Activated naive CD4-positive, alpha-beta T cell treated with anti-CD3 and anti-CD28 coated beads, Interleukin-2, amount 10 ng/mL, durations not matched to agents 7 days and 5 days (primary cell): ENCODE data around the gene COQ8B.

Experiments used
- CTCF ChIA-PET: fragments of 350-600 bp; sonication (Branson Sonifier 250); formaldehyde crosslinking; loops from one replicate; lab custom pipeline; 2021; ENCODE audit warnings: antibody characterized with exemption; lab: Charles Lee
- DNase-seq: peaks from one replicate; pipeline ENCODE4 v3.0.0-alpha.2; 2020
- H3K27ac Mint-ChIP-seq: one replicate; pipeline ENCODE4 v1.8.0; 2021; ENCODE audit warnings: mild to moderate bottlenecking, moderate library complexity, mixed read lengths
- H3K27me3 Mint-ChIP-seq: one replicate; pipeline ENCODE4 v1.8.0; 2021; ENCODE audit warnings: mild to moderate bottlenecking, mixed read lengths
- H3K36me3 Mint-ChIP-seq: one replicate; pipeline ENCODE4 v1.8.0; 2021; ENCODE audit warnings: mixed read lengths
- H3K4me1 Mint-ChIP-seq: one replicate; pipeline ENCODE4 v1.8.0; 2021; ENCODE audit warnings: mixed read lengths
- H3K4me3 Mint-ChIP-seq: one replicate; pipeline ENCODE4 v1.8.0; 2021; ENCODE audit warnings: mild to moderate bottlenecking, moderate library complexity, mixed read lengths
- H3K9me3 Mint-ChIP-seq: one replicate; pipeline ENCODE4 v1.8.0; 2021; ENCODE audit warnings: mixed read lengths

Gene COQ8B

DNA sequence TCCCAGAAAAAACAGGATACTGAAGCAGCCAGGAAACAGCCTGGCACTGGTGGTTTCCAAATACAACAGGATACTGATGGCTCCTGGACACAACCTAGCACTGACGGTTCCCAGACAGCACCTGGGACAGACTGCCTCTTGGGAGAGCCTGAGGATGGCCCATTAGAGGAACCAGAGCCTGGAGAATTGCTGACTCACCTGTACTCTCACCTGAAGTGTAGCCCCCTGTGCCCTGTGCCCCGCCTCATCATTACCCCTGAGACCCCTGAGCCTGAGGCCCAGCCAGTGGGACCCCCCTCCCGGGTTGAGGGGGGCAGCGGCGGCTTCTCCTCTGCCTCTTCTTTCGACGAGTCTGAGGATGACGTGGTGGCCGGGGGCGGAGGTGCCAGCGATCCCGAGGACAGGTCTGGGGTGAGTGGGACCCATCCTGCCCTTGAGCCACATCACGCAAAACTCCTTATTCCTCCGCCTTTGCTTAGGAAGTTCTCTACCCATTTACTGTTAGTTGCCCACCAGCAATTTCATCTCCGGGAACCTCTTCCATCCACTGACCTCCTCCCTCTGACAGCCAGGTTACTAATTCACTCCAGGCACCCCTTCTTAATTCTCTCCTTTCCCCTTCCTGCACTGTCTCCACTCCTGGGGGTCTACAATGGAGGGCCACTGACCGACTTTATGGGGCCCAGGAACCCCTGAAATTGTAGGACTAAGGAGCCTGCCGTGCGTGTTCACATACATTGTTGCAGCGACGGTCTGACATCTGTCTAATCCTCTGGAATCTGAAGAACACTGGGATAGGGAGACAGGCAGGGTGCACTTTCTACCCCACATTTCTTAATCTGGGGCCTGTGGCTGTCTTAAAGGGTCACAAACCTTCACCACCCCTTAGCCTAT lies 1.4 kb upstream of the COQ8B start:
- no peaks in the 10 kb centered on the region for H3K9me3 Mint-ChIP-seq

DNA sequence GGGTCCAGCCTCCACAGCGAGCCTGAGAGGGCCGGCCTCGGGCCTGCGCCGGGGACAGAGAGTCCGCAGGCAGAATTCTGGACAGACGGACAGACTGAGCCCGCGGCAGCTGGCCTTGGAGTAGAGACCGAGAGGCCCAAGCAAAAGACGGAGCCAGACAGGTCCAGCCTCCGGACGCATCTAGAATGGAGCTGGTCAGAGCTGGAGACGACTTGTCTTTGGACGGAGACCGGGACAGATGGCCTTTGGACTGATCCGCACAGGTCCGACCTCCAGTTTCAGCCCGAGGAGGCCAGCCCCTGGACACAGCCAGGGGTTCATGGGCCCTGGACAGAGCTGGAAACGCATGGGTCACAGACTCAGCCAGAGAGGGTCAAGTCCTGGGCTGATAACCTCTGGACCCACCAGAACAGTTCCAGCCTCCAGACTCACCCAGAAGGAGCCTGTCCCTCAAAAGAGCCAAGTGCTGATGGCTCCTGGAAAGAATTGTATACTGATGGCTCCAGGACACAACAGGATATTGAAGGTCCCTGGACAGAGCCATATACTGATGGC lies 716 bp upstream of the COQ8B start:
- CTCF ChIA-PET, result interaction anchor here (0.7 to 2.1 kb wide), 2 partner anchors 33 to 34 kb away, joined by 3 to 7 read pairs; partner anchors contain the start of gene ACTMAP
- Mint-ChIP-seq H3K27me3 (no peaks in the 10 kb centered on the region), H3K36me3 (peaks cover 18% of the 10 kb centered on the region), H3K4me1 (peaks cover 78% of the 10 kb centered on the region), H3K9me3 (no peaks in the 10 kb centered on the region), H3K4me3 (peak overlapping the region; percentile 89), H3K27ac (no peak overlapping the region)
- DNase-seq, result no peak

More for the DNA sequence above, 1.4 kb upstream of the COQ8B start:
- peak overlapping the region; percentile 89 for H3K4me3 Mint-ChIP-seq
- H3K27me3 Mint-ChIP-seq, result no peaks in the 10 kb centered on the region
- CTCF ChIA-PET, result interaction anchor here (2.1 kb wide), 1 partner anchor 32 kb away, joined by 7 read pairs; the partner anchor contains the start of gene ACTMAP
- peak; percentile 23 for DNase-seq
- H3K4me1 Mint-ChIP-seq, result peaks cover 77% of the 10 kb centered on the region
- H3K27ac Mint-ChIP-seq, result peak overlapping the region; percentile 84
- peaks cover 17% of the 10 kb centered on the region for H3K36me3 Mint-ChIP-seq

DNA sequence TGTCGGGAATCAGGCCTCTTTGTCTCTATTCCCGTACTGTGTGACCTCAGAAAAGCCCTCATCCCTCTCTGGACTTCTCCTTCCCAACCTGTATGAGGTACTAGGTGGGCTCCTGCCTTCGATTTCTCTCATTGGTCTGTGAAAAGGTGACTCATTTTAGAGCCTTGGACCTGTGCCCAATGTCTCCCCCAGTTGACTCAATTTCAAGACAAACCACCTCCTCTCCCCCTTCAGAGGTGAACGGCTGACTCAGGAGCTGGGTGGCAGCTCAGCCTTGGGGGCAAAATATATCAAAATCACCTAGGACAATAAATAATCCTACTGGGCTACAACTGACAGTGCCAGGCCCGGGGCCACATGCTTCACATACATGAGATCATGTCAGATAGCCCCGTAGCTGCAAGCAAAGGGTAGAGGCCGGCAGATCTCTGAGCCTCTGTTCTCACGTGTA lies 630 bp downstream of the COQ8B start:
- peaks cover 22% of the 10 kb centered on the region for H3K36me3 Mint-ChIP-seq
- peak overlapping the region; percentile 93 for H3K27ac Mint-ChIP-seq
- no peaks in the 10 kb centered on the region for H3K9me3 Mint-ChIP-seq
- CTCF ChIA-PET, result interaction anchor here (2.1 kb wide), 1 partner anchor 34 kb away, joined by 7 read pairs; the partner anchor contains the start of gene ACTMAP
- DNase-seq, result peak; percentile 42
- peaks cover 79% of the 10 kb centered on the region for H3K4me1 Mint-ChIP-seq
- no peaks in the 10 kb centered on the region for H3K27me3 Mint-ChIP-seq
- peak overlapping the region; percentile 93 for H3K4me3 Mint-ChIP-seq

DNA sequence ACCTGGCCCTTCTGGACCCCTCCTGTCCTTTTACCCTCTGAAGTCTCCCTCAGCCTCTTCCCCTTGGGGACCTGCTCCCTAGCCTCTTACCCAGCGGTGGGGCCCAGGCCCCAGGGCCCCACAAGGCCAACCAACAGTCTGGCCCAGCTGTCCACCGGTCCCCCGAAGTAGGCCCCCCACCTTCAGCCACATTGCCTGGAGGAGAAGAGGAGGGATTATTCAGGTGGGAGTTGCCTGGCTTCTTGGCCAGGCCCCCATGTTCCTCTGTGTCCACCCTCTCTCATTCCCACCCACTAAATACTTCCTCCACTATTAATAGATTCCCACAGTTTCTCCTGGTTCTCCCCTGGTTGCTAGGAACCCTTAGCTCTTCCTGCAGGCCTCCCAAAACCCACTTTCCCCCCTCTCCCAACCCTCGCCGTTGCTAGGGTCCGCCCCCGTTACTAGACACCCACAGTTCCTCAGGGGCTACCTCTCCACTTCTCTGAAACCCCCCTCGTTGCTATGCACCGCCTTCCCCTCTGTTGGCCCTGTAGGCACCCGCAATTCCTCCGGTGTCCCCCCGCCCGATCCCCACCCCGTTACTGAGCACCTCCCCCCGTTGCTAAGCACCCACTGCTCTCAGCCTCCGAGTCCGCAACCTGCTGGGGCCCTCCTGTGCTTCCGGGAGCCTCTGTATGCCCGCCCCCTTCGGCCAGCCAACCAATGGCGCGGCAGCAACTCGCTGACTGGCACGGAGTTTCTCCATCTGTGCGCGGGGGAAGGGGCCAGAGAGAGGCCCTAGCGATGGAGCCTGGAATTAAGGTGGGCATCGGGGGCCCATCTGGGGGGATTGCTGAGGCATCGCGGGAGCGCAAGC lies 2.0 kb downstream of the COQ8B start:
- peaks cover 65% of the 10 kb centered on the region for H3K4me1 Mint-ChIP-seq
- CTCF ChIA-PET, result interaction anchor here (1.0 kb wide), 1 partner anchor 51 kb away, joined by 3 read pairs; no protein-coding TSS in a partner anchor
- H3K4me3 Mint-ChIP-seq, result peak overlapping the region; percentile 93
- DNase-seq, result peak; percentile 97
- peaks cover 17% of the 10 kb centered on the region for H3K36me3 Mint-ChIP-seq
- H3K27ac Mint-ChIP-seq, result peak overlapping the region; percentile 93
- H3K9me3 Mint-ChIP-seq, result no peaks in the 10 kb centered on the region
- no peaks in the 10 kb centered on the region for H3K27me3 Mint-ChIP-seq

DNA sequence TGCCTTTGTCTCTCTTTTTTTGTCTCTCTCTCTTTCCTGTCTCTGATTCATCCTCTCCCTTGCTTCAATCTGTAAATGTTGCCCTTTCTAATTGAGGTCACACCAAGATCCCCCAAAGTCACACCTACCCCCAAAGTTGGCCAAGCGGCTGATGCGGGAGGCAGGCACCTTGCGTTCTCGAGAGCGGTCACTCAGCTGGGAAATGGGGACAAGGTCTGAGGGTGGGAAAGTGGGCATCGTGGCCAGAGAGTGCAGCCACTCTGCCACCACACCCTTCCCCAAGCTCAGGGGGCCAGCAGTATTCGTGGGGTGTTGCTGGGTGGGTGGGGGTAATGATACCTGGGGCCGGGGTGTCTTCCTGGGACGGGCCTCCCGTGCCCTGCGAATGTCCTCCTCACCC lies 2.7 kb downstream of the COQ8B start:
- peaks cover 58% of the 10 kb centered on the region for H3K4me1 Mint-ChIP-seq
- H3K36me3 Mint-ChIP-seq, result peaks cover 22% of the 10 kb centered on the region
- CTCF ChIA-PET, result interaction anchor here (1.0 kb wide), 1 partner anchor 51 kb away, joined by 3 read pairs; no protein-coding TSS in a partner anchor
- DNase-seq, result no peak
- no peaks in the 10 kb centered on the region for H3K27me3 Mint-ChIP-seq
- H3K27ac Mint-ChIP-seq, result no peak overlapping the region
- H3K9me3 Mint-ChIP-seq, result no peaks in the 10 kb centered on the region
- peak overlapping the region; percentile 93 for H3K4me3 Mint-ChIP-seq

DNA sequence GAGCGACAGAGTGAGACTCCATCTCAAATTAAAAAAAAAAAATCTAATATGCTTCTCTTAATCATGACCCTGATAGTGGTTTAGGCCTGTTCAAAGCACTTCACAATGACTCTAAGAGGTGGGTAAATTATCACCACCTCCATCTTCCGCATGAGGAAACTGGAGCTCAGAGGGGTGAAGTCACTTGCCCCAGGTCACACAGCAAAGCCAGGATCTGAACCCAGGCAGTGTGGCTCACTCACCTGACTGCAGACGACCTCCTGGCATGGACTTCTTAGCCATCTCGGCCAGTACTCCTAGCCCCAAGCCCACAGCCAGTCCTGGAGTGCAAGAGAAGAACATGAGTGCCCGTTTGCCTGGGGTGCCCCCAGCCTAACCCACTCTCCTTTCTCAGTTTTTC lies 6.9 kb downstream of the COQ8B start:
- H3K27ac Mint-ChIP-seq, result no peak overlapping the region

DNA sequence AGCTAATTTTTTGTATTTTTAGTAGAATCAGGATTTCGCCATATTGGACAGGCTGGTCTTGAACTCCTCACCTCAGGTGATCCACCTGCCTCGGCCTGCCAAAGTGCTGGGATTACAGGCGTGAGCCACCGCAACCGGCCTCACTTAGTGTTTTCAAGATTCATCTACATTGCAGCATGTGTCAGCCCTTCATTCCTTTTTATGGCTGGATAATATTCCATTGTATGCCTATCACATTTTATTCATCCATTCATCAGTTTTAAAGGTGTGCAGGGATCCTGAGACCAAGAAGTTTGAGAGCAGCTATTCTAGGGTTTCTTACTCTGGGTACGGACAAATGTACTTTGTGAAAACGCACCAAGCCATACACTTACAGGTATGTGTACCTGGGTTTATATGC lies 9.1 kb downstream of the COQ8B start:
- peaks cover 35% of the 10 kb centered on the region for H3K36me3 Mint-ChIP-seq
- H3K27ac Mint-ChIP-seq, result no peak overlapping the region
- no peaks in the 10 kb centered on the region for H3K9me3 Mint-ChIP-seq
- no peak overlapping the region for H3K4me3 Mint-ChIP-seq
- DNase-seq, result no peak
- no peaks in the 10 kb centered on the region for H3K27me3 Mint-ChIP-seq
- peaks cover 10% of the 10 kb centered on the region for H3K4me1 Mint-ChIP-seq
- CTCF ChIA-PET, result no interaction called here

More for the DNA sequence above, 6.9 kb downstream of the COQ8B start:
- no peak overlapping the region for H3K4me3 Mint-ChIP-seq
- no peaks in the 10 kb centered on the region for H3K27me3 Mint-ChIP-seq
- no peak for DNase-seq
- no peaks in the 10 kb centered on the region for H3K9me3 Mint-ChIP-seq
- peaks cover 30% of the 10 kb centered on the region for H3K36me3 Mint-ChIP-seq
- peaks cover 24% of the 10 kb centered on the region for H3K4me1 Mint-ChIP-seq
- CTCF ChIA-PET, result no interaction called here

DNA sequence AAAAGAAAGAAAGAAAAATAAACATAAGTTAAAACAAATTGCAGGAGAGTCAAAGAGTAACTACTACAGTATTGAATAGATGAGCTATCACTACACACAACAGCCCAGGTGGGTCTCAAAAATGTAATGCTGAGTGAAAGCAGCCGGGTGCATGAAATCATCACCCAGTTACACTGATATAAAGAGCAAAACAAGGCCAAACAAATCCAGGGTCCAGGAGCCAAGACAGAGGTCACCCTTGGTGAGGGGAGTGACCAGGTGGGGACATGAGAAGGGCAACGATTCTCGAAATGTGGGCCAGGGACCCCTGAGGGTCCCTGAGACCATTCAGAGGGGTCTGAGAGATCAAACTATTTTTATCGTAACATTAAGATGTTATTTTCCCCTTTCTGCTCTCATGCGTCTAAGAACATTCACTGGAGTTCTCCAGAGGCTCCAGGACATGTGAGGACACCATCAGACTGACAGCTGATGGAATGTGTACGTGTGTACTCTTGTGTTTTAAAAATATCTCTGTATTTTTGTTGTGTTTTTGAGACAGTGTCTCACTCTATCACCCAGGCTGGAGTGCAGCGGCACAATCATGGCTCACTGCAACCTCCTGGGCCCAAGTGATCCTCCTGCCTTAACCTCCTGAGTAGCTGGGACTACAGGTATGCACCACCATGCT lies 10.6 kb downstream of the COQ8B start:
- CTCF ChIA-PET, result no interaction called here
- DNase-seq, result no peak
- Mint-ChIP-seq H3K9me3 (no peaks in the 10 kb centered on the region), H3K36me3 (peaks cover 34% of the 10 kb centered on the region), H3K4me1 (peaks cover under 1% of the 10 kb centered on the region), H3K27me3 (no peaks in the 10 kb centered on the region), H3K4me3 (no peak overlapping the region), H3K27ac (no peak overlapping the region)

DNA sequence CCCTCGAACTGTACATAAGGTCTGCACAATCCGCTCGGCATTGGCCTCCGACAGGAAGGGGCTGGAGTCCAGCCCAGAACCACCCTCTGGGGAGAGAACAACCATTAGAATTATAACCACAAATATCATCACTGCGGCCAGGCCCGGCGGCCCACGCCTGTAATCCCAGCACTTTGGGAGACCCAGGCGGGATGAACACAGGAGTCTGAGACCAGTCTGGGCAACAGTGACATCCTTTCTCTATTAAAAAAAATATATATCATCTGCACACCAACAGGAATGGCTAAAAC lies 11.4 kb downstream of the COQ8B start:
- DNase-seq, result no peak
- H3K4me3 Mint-ChIP-seq, result no peak overlapping the region
- no peaks in the 10 kb centered on the region for H3K4me1 Mint-ChIP-seq
- H3K27ac Mint-ChIP-seq, result no peak overlapping the region
- no peaks in the 10 kb centered on the region for H3K9me3 Mint-ChIP-seq
- CTCF ChIA-PET, result no interaction called here
- no peaks in the 10 kb centered on the region for H3K27me3 Mint-ChIP-seq
- peaks cover 32% of the 10 kb centered on the region for H3K36me3 Mint-ChIP-seq

DNA sequence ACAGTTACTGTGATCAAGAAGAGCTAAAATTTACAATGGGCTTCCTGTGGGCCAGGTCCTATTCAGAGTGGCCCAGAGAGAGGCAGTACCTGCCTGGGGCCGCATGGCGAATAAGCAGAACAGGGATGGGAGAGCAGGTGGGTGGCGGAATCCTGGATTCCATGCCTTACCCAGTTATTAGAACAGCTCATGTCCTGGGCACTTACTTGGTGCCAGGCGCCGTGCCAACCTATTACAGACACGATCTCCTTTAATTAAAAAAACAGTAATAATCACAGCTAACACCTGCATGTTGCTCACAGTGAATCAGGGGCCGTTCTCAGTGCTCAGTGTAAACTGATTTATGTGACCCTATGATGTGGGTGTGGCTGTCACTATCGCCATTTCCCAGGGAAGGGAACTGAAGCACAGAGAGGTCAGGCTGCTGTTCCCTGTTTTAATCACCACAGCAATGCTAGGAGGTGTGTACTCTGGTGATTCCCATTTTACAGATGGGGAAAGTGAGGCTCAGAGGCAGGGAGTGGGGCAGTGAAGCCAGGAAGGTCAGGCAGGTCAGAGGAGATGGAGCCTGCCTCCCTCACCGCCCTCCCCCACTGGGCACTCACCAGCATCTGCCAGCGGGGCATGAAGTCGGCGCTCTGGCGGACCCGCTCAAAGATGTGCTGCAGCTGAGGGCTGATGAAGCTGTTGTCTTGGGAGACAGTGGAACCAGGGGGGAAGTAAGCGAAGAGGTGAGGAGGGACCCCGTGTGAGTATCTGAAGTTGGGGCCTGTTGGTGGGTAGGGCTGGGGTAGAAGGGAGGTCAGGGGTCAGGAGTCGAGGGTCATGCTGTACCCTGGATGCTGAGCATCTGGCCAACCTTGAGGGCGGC lies 12.0 kb downstream of the COQ8B start:
- no peak for DNase-seq
- Mint-ChIP-seq H3K4me1 (no peaks in the 10 kb centered on the region), H3K4me3 (no peak overlapping the region), H3K36me3 (peaks cover 32% of the 10 kb centered on the region), H3K27ac (no peak overlapping the region), H3K27me3 (no peaks in the 10 kb centered on the region), H3K9me3 (no peaks in the 10 kb centered on the region)
- CTCF ChIA-PET, result interaction anchor here (1.0 to 1.3 kb wide), 2 partner anchors 70 to 103 kb away, joined by 3 to 6 read pairs; no protein-coding TSS in a partner anchor

DNA sequence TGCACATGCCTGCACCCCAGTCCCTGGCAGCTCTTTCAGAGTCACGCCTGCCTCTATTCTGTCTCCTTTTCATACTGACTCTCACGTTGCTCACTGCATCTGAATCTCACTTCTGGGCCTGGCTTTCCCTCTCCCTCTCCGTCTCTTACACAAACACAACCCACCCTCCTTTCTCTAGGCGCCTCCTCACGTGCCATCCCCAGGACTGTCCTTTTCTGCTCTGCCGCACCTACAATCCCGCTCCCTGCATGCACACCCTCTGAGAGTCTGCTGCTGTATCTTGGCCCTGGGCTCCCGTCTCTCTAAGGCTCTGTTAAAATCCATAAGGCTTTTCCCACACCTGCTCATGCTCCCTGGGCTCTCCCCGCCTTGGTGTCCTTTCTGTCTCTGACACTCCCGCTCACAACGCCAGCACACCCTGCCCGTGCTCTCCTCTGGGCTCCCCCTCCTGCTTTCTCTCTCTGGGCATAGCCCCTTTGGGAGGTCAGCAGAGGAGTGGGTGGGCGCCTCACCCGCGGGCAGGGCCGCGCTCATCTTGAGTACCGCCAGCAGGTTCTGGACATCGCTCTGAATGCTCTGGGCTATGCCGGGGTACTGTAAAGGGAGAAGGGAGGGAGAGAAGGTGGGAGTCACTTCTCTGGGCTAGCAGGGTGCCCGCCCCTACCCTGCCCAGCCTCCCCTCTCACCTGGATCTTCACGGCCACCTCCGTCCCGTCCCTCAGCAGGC lies 13.5 kb downstream of the COQ8B start:
- Mint-ChIP-seq H3K4me3 (no peak overlapping the region), H3K27ac (no peak overlapping the region), H3K4me1 (no peaks in the 10 kb centered on the region), H3K27me3 (no peaks in the 10 kb centered on the region), H3K36me3 (peaks cover 26% of the 10 kb centered on the region), H3K9me3 (no peaks in the 10 kb centered on the region)
- CTCF ChIA-PET, result no interaction called here
- DNase-seq, result no peak

DNA sequence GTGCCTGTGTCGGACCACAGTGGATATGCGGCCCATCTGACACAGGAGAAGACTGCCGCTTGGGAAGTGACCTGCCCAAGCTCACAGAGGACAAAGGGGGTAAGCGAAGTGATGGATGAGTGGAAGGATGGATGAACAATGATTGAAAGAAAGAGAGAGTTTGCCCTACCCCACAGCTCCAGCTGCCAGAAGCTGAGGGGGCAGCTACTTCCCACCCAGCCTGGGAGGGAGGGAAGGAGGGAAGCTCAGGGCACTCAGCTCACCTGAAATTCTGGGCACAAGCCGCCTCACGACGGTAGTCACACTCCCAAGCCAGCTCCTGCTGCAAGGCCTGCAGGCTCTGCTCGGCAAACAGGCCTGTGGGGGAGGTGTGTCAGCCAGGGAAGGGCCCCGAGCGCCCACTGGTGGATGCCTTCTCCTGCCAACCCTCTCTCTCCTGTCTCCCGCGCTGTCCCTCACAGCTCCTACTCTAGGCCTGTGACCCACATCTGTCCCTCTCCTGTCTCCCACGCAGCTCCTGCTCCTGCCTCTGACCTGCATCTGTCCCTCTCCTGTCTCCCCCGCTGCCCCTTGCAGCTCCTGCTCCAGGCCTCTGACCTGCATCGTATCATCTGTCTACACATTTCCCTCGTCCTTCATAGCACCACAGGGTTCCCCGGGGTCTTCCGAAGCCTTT lies 14.2 kb downstream of the COQ8B start:
- no peak overlapping the region for H3K27ac Mint-ChIP-seq
- DNase-seq, result no peak
- H3K27me3 Mint-ChIP-seq, result no peaks in the 10 kb centered on the region
- no peaks in the 10 kb centered on the region for H3K9me3 Mint-ChIP-seq
- peaks cover 25% of the 10 kb centered on the region for H3K36me3 Mint-ChIP-seq
- H3K4me3 Mint-ChIP-seq, result no peak overlapping the region
- no peaks in the 10 kb centered on the region for H3K4me1 Mint-ChIP-seq
- CTCF ChIA-PET, result no interaction called here
